Jurkat, Clone E6-1 (cell line): ENCODE data around the gene AGPAT3.

ENCODE experiments used
- DNase-seq: peaks from one replicate; pipeline ENCODE4 v3.0.0-alpha.2; 2011; ENCODE audit warnings: low read depth, low spot score
- H3K4me3 ChIP-seq: 2 replicates; pipeline ENCODE4 v1.5.1; 2011; ENCODE audit warnings: mild to moderate bottlenecking, low read length, control low read depth, moderate library complexity

Gene AGPAT3

DNA sequence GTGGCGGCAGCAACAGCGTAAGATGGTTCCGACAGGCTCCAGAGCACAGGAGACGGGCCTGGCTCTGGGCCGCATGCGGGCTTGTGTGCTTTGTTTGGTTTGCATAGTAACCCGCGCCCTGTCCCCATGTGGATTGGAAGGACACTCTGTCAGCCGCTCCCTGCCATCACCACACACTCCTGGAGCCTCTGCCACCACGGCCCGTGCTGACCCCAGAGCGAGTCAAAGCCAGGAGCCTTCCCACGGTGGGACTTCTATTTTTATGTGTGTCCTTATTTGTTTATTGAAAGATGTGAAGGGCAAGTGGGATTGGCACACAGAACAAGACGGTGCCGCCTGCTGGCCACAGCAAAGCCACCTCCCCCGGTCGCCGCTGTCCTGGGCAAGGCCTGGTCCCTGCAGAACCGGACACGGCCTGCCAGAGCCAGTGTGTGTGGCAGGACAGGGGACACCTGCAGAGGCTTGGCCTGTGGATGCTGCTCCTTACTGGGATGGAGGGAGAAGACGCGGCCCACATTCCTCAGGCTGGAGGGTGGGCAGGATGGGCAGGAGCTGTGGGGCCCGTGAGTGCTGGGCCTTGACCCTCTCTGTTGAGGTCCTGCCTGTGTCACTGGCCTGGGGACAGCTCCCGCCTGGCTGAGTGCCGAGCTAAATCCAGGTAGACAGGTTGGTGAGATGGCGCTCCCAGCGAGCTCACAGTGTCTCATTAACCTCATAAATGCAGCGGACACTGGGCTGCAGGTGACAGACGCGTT, 64.4 kb downstream of the AGPAT3 start:
- H3K4me3 ChIP-seq, result no peak overlapping the region
- no peak for DNase-seq

DNA sequence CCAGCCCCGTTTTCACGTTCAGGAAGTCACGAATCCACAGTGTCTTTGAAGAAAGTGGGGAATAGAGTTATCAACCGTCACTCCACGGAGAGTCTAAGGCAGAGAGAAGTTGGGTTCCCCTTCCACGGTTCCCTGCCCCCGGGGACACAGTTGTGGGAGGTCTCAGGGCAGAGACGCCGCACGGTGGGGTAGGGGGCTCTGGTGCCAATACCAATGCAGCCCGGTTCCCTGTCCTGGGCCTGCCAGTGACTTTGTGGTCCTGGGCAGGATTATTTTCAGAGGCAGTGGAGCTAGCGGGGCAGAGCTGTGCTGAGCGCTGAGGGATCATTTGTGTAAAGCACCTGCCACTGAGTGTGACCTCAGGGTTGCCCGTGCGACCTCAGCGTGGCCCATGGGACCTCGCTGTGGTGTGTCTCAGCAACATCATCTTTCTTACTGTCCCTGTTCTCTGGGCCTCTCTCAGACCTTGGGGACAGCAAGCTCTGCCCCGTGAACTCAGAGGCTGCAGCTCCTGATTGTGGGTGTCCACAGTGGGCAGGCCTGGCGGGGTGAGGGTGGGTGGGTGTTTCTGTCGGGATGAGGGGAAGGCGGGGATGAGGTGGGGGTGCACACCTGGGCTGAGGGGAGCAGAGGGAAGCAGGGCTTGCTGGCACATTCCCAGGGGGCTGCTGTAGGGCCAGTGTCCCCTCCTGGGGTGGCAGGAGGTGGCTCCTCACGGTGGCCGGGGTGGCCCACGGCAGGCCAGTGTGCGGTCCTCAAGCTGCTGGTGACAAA, 65.2 kb downstream of the AGPAT3 start:
- DNase-seq, result no peak
- no peak overlapping the region for H3K4me3 ChIP-seq

DNA sequence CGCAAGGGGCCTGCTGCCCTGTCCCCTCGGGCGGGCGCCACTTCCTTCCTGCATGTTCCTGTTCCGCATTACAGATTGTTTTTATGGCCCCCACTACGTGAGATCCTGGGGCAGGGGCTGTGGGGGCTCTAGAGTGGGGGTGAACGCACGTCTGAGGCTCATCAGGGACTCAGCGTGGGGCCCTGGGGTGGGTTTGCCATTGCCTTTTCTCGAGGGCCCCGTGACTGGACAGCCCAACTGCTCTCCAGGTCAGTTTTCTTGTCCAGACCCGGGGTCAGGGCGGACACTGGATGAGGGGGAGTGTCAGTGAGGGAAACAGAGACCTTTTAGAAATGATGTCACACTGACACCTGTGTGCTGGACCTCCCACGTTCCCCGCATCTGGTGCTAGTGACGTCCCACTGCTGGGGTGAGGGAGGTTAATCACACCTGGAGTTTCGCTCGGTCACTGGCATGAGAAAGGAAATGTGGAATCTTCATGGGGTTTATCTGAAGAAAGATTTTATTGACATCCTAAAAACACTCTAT, 65.9 kb downstream of the AGPAT3 start:
- no peak for DNase-seq
- no peak overlapping the region for H3K4me3 ChIP-seq

DNA sequence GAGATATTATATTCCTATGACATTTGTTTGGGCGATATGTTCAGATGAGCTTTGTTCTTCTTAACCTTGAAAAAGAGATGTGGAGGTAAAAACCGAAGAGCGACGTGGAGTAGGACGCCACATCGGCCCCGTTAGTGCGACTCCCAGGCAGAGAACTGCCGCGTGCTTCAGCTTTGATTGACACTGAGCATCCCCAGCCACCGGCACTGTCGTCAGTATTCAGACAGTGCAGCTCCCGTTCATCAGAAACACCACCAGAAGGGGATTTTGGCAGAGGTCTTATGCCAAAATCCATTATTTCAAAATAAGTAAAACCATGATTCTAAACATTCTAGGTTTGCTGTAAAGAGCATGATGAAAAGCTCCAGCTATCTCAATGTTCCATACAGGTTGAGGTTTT, 66.5 kb downstream of the AGPAT3 start:
- no peak for DNase-seq
- no peak overlapping the region for H3K4me3 ChIP-seq

DNA sequence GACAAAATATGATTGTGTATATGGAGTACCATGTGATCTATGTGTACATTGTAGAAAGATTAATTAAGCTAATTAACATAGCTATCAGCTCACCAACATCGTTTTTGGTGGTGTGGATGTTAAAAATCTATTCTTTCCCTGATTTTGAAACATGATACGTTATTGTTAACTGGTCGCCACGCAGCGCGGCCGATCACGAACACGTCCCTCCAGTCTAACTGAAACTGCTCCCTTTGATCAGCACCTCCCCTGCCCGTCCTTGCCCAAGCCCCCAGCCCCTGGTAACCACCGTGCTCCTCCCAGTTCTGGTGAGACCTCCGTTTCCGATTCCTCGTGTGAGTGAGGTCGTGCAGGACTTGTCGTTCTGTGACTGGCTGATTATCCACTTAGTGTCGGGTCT, 67.0 kb downstream of the AGPAT3 start:
- H3K4me3 ChIP-seq, result no peak overlapping the region
- no peak for DNase-seq

DNA sequence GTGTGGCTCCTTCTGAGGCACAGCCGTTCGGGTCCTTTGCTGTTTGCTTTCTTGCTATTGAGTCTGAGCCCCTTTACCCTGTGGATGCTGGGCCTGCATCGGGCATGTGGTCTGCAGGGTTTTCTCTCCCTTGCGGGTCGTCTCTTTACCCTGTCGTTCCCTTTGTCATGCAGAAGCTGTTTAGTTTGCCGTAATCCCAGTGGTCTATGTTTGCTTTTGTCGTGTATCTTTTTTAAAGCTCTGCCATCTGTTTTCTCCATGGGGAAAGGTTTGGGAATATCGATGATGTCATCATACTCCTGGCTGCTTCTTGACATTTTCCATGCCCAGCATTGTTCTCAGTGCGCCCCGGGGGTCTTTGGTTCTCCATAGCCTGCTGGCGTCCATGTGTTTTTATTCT, 68.2 kb downstream of the AGPAT3 start:
- DNase-seq, result no peak
- no peak overlapping the region for H3K4me3 ChIP-seq

DNA sequence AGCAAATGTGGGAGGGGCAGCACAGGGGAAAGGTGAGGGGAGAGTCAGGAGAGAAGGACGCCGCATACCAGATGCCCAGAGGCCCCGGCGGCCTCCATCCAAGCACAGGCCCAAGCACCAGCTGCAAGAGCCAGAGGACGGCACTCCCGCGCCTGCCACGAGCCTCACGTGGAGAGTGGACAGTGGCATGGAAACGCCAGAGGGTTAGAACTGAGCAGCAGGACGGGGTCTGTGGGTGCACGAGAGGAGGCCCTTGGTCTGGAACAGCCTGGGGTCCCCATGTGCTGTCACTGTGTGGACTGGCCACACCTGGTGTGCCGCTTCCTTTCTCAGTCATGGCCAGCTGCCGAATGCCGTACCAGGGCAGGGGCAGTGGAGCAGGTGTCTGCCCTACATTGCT, 68.7 kb downstream of the AGPAT3 start:
- no peak for DNase-seq

DNA sequence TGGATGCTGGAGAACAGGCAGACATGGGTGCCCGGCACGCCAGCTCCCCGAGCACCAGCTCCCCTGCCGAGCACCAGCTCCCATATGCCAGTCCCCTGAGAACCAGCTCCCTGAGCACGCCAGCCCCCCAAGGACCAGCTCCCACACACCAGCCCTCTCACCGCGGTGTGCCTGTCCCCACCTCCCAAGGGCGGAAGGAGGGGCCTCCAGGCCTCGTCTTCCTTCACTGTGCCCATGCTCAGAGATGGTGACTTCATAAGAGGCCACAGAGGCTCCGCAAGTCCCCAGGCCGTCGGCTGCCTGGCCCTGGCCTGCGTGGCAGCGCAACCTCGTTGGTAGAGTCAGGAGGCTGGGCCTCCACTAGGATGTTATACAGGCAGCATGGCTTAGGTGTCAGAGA, 69.1 kb downstream of the AGPAT3 start:
- no peak overlapping the region for H3K4me3 ChIP-seq
- no peak for DNase-seq

More for the DNA sequence above, 68.7 kb downstream of the AGPAT3 start:
- no peak overlapping the region for H3K4me3 ChIP-seq

DNA sequence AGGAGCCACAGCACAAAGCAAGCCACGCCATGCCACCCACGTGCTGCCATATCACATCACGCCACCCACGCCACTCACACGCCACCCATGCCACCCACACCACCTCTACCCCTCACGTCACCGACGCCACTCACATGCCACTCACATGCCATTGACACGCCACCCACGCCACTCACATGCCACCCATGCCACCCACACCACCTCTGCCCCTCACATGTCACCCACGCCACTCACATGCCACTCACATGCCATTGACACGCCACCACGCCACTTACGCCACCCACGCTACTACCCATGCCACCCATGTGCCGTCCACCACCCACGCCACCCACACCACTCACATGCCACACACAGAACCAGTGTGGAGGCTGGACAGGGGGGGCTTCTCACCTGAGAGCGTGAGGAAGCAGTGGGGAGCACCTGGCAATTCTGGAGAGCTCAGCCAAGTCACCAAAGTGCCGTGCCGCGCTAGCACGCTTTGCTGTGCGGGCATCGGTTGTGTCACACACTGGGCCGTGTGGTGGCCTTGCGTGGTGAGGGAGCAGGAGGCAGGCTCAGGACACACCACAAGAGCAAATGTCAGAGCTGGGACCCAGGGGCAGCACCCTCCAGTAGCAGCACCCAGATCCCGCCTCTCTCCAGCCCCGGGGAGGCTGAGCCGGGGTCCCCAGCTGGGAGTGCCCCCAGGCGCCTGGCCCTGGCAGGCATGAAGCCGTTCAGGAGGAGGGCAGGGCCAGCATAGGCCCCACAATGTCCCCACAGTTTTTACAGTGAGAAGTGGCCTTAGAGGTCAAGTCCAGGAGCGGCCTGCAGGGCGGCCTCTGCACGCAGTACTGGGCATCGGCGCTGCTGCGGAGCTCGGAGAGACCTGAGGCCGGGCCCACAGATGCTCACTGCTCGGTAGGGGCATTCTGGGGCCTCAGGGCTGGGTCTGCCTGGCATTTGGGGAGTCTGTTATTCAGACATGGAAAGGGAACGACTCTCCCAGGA, 70.0 kb downstream of the AGPAT3 start:
- DNase-seq, result no peak
- no peak overlapping the region for H3K4me3 ChIP-seq

DNA sequence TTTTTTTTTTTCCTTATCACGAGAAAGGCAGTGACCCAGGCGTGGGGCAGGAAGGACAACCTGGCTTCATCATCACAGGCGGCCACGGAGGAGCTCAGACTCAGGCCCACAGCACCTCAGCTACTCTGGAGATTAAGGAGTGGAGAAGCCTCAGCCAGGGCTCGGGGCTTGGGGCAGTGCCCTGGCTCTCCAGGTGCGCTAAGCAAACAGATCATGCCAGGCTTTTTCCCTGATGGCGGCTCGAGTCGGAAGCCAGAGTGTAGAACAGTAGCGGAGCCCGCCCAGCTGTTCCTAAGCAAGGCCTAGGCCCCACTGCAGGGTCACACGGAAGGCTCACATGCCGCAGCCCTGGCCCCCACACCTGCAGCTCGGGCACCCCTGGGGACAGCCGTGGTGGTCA, 70.7 kb downstream of the AGPAT3 start:
- no peak overlapping the region for H3K4me3 ChIP-seq
- DNase-seq, result no peak

DNA sequence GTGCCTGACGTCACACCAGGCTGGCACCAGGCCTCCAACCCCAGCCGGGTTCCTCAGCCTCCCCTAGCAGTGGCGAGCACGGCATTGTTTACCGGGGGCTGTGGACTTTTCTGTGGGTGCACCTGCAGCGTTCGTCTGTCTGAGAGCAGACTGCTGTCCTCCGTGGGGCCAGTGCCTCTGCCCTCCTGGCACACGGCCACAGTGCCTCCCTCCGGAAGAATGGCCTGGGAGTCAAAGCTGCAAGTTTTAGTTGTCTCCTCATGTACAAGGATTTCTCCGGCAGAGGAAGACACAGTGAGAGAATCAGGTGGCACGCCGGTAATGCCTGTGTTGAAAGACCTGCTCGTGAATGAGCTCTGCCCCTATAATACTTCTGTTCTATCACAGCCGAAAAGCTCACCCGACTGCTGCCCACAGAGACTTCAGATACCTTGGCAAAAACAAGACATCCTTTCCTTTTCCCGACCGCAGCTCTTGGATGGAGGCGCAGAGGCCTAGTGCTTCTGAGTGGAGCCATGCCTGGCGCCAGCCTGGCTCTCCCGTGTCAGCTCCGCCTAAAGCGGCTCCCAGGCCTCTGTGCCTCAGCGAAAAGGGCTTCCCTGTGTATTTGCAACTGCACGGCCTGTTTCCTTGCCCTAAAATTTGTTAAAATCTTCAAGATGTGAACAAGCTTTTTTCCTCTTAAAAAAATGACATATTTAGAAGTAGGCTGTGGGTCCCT, 71.4 kb downstream of the AGPAT3 start:
- DNase-seq, result no peak

DNA sequence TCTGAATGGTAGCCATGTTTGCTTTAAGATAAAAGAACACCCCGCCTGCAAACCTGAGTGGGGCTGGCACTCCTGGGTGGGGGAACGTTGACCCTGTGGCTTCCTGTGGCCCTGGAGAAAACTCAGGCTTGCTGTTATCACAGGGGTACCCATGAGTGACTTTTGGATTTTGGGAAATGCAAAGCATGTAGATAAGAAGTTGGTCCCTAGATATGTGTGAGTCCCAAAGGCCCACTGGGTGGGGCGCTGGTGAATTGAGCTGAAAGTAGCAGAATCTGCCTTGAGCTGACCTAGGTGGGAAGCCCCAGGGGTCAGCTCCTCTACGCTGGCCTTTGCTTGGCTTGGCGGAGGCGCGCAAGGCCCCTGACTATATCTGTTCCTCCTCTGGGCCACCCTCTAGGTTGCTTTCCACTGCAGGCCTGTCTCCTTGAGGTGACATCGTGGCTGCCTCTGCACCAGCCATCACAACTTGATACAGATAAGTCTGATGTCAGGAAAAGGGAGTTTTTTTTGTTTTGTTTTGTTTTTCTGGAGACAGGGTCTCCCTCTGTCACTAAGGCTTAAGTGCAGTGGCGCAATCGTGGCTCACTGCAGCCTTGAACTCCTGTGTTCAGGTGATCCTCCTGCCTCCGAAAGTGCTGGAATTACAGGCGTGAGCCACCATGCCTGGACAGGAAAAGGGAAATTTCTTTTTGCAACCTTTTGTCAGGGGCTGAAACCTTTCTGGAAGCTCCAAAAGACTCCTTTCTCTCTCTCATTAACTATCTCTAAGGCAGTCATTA, 72.2 kb downstream of the AGPAT3 start:
- no peak for DNase-seq
- H3K4me3 ChIP-seq, result no peak overlapping the region

More for the DNA sequence above, 71.4 kb downstream of the AGPAT3 start:
- no peak overlapping the region for H3K4me3 ChIP-seq

DNA sequence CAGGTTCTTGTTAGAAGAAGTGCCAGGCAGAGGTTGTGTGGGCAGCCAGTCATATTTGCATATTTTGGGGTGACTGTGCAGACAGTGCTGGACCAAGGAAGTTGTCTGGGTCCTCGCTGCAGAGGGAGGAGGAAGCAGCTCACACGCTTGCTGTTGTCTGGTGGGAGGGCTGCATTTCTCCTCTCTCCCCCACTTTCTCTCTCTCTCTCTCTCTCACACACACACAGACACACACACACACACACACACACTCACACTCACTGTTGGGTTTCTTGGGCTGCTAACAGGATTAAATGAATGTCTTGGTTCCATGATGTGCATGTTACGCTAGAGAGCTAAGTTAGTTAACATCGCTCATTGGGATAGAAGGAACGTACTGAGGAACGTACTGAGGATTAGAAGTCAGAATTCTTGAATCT, 72.9 kb downstream of the AGPAT3 start:
- DNase-seq, result no peak
- no peak overlapping the region for H3K4me3 ChIP-seq

DNA sequence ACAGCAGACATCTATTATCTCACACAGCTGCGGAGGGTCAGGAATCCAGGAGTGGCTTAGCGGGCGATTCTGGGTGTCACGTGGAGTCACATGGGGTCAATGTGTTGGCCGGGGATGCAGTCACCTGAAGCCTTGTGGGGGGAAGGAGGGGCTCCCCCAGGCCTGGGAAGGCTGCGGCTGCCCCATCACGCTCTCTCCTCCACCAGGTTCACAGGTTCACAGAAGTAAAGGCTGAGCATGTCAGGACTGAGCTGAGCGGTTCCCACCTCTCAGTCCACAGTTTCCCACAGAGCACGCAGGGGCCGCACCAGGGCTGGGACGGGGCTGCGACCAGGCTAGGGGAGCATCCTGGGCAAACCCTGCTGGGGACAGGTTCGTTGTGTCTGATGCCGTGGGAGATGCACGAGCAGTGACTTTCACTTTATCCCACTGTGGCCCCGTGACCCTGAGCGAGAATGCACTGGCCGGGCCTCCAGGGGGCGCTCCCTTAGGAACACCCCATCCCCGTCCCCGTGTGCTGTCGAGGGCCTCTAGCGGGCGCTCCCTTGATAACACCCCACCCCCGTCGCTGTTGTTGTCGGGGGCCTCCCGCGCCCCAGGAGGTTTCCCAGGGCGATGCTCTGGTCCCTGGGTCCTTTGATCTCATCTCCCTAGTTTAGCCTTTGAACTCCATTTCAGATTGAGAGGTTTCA, 73.9 kb downstream of the AGPAT3 start:
- peak; percentile 72 for DNase-seq

DNA sequence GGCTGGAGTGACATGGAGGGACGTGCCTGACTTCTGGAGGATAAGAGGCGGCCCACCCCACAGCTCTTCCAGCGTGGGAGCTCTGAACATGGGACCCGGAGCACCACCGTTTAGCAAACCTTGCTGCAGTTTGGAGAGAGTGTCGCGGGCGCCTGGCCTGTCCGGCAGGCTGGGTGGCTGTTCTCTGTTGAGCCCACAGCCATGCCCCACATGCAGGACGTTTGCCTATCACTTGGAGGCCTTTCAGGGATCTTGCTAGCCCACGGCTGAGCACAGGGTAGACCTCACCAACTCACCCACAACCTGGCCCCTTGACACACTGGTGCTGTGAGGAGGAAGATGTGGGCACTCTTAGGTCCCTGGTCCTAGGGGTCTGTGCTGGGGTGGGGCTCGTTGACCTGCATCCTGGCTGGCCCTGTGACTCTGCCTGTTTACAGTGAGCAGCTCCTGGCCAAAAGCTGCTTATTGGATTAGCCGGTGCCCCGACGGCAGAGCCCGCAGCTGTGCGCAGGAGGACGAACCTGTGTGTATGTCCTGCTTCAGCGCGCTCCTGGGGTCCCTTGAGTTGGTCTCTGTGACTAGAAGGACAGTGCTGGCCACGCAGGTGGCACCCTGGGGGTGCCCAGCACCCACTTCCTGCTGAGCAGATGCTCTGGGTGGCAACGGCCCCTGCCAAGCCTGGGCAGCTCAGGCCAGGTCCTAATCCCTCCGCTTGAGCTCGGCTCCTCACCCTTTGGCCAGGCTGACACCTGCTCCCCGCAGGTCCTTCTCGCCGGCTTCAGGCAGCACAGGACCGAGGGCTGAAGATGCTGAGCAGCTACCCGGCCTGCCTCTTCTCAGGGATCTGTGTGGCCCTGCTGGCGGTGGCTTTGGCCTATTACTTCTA, 74.7 kb downstream of the AGPAT3 start:
- H3K4me3 ChIP-seq, result no peak overlapping the region
- no peak for DNase-seq

More for the DNA sequence above, 73.9 kb downstream of the AGPAT3 start:
- H3K4me3 ChIP-seq, result peak overlapping the region; percentile 52

DNA sequence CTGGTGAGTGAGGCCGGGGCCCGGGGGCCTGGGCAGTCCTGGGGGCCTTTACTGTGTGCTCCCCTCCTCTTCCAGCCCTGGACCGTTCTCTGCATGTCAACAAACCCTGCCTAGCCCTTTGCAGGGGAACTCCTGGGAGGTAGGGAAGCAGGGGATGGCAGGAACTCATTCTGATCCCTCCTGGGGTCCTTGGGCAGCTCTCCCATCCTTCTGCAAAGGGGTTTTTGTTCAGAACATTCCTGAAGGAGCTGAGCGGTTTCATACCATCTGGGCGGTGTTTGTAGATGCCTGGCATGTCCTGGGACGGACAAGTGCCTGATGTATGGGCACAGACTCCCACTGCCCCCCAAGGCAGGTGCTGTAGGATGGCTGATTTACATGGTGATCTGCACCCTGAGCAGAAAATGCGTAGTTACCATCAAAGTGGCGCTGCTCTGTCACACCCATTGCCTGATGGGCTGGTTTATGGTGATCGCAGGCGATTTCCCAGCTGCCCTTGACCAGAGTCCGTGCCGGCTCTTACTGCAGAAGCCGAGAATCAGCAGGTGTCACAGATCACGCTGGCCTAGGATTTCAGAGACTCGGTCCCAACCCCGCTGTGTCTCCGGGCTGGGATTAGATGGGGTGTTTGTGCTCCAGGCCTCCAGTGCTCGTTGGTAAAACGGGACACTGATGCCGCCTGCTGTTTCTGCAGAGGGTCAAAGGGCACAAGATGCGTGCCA, 75.5 kb downstream of the AGPAT3 start:
- DNase-seq, result no peak
- no peak overlapping the region for H3K4me3 ChIP-seq
